Gastroesophageal sphincter (tissue), 4 donors: ENCODE measurements around the gene DISP2. TPM values are rescaled to one million over a fixed set of nuclear protein-coding genes. Genes with fewer than 3 reads are reported as not detected.
A peak's percentile ranks its signal among the peaks of the same experiment; 100 is the strongest.

ENCODE experiments used
- ATAC-seq: fragments of 150-250 bp; one replicate; pipeline ENCODE4 v1.9.1; 2016; ENCODE audit warnings: mild to moderate bottlenecking, moderate library complexity
- H3K27ac ChIP-seq, 4 donors: fragments of 200-600 bp; sonication (generic) in 3 of 4; 1 replicate in 3 of 4; 2 replicates in 1 of 4; pipeline ENCODE4 v1.5.1; 2016 to 2019
- H3K27me3 ChIP-seq: fragments of 200-600 bp; sonication (generic); one replicate; pipeline ENCODE4 v1.5.1; 2019
- H3K36me3 ChIP-seq, 2 donors: fragments of 200-600 bp; sonication (generic); one replicate each; pipeline ENCODE4 v1.5.1; 2019; ENCODE audit warnings: control low read depth in 1 of 2
- H3K4me1 ChIP-seq, 3 donors: fragments of 200-600 bp; sonication (generic); 1 replicate in 2 of 3; 2 replicates in 1 of 3; pipeline ENCODE4 v1.5.1; 2016 to 2019; ENCODE audit warnings: control low read depth in 2 of 3
- H3K4me3 ChIP-seq, 2 donors: fragments of 200-600 bp; sonication (generic); one replicate each; pipeline ENCODE4 v1.5.1; 2019; ENCODE audit warnings: mild to moderate bottlenecking in 1 of 2, moderate library complexity in 1 of 2
- H3K9me3 ChIP-seq, 3 donors: fragments of 200-600 bp; sonication (generic); one replicate each; pipeline ENCODE4 v1.5.1; 2017 to 2019; ENCODE audit warnings: control low read depth in 2 of 3
- EP300 ChIP-seq: sonication (generic); formaldehyde crosslinking; IDR thresholded peaks from one replicate; pipeline ENCODE4 v1.6.1; 2017; ENCODE audit warnings: antibody characterized with exemption, mild to moderate bottlenecking
- POLR2A ChIP-seq, 2 donors: fragments of 450-650 bp; IDR thresholded peaks; one replicate each; pipeline ENCODE4 v1.6.1; 2017; ENCODE audit warnings: antibody characterized with exemption in 2 of 2, mild to moderate bottlenecking in 2 of 2, moderate library complexity in 1 of 2
- POLR2AphosphoS5 ChIP-seq: sonication (generic); formaldehyde crosslinking; IDR thresholded peaks from one replicate; pipeline ENCODE4 v1.6.1; 2017; ENCODE audit warnings: antibody characterized with exemption
- WGBS, 2 donors: methylation state at CpG; one replicate each; pipeline ENCODE4 v1.1.5; 2018; ENCODE audit warnings: low coverage in 1 of 2; 5-methylcytosine and 5-hydroxymethylcytosine counted together
- total RNA-seq, 4 donors: library from RNA; depleted of rRNA; stranded (reverse); fragments of >200 nt; gene quantifications; one replicate each; pipeline ENCODE4 v1.1.0, GENCODE V29; 2016
- TF ChIP-seq, protein P1 (sequence below), 4 experiments: fragments of 200-600 bp in 2 of 4; fragments of 450-650 bp in 2 of 4; sonication (generic) in 1 of 4; IDR thresholded peaks; one replicate each; pipeline ENCODE4 v1.5.1; 2017 to 2019; ENCODE audit warnings: antibody characterized with exemption in 4 of 4, mild to moderate bottlenecking in 2 of 4, moderate library complexity in 2 of 4

DISP2 gene
- total RNA-seq, 4 donors from 2014 or later: 0.07 to 0.19 (median 0.15) TPM

- Histone ChIP-seq H3K27ac (peak overlapping the region in 1 of 4 donors; percentile 98), H3K4me3 (no peak overlapping the region), H3K9me3 (no peaks in the 10 kb centered on the region), H3K27me3 (no peaks in the 10 kb centered on the region), H3K4me1 (peaks cover 0 to 55% (median 25%) of the 10 kb centered on the region in 3 donors), H3K36me3 (no peaks in the 10 kb centered on the region)
- no peak for ATAC-seq
- WGBS, 2 donors: 10% methylated on average over 4 of the region's 15 CpGs; no CpG with 5 or more reads in 1 of the 2 donors
- TF ChIP-seq, protein P1, sequence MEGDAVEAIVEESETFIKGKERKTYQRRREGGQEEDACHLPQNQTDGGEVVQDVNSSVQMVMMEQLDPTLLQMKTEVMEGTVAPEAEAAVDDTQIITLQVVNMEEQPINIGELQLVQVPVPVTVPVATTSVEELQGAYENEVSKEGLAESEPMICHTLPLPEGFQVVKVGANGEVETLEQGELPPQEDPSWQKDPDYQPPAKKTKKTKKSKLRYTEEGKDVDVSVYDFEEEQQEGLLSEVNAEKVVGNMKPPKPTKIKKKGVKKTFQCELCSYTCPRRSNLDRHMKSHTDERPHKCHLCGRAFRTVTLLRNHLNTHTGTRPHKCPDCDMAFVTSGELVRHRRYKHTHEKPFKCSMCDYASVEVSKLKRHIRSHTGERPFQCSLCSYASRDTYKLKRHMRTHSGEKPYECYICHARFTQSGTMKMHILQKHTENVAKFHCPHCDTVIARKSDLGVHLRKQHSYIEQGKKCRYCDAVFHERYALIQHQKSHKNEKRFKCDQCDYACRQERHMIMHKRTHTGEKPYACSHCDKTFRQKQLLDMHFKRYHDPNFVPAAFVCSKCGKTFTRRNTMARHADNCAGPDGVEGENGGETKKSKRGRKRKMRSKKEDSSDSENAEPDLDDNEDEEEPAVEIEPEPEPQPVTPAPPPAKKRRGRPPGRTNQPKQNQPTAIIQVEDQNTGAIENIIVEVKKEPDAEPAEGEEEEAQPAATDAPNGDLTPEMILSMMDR (IDR thresholded peaks at IDR 0.05): peak in 3 of 4 experiments; percentile 77 to 87 (median 79)
- TF ChIP-seq EP300: no peak
Measured at GRCh38 chr15:40344631-40345120, 13.3 kb upstream of the DISP2 start.

- 20 to 72% methylated on average over 1 to 5 of the region's 10 CpGs for WGBS, 2 donors
- Histone ChIP-seq H3K36me3 (no peaks in the 10 kb centered on the region), H3K27me3 (no peaks in the 10 kb centered on the region), H3K4me1 (peaks cover 0 to 48% (median 21%) of the 10 kb centered on the region in 3 donors), H3K27ac (no peak overlapping the region), H3K4me3 (no peak overlapping the region), H3K9me3 (no peaks in the 10 kb centered on the region)
- ATAC-seq: no peak
- TF ChIP-seq POLR2A (IDR thresholded peaks at IDR 0.05): no peak
- no peak for TF ChIP-seq POLR2AphosphoS5
- TF ChIP-seq, protein P1 (IDR thresholded peaks at IDR 0.05): no peak
- TF ChIP-seq EP300: no peak
Measured at GRCh38 chr15:40345225-40345866, 12.7 kb upstream of the DISP2 start.

- no peak for ATAC-seq
- Histone ChIP-seq H3K4me3 (no peak overlapping the region), H3K9me3 (no peaks in the 10 kb centered on the region), H3K4me1 (peaks cover 0 to 41% (median 19%) of the 10 kb centered on the region in 3 donors), H3K27ac (no peak overlapping the region), H3K36me3 (no peaks in the 10 kb centered on the region), H3K27me3 (no peaks in the 10 kb centered on the region)
- TF ChIP-seq POLR2AphosphoS5 (no peak), POLR2A (IDR thresholded peaks at IDR 0.05) (no peak), EP300 (no peak)
- 88% methylated on average over 2 of the region's 6 CpGs; no CpG with 5 or more reads in 1 of the 2 donors for WGBS, 2 donors
Measured at GRCh38 chr15:40345867-40346578, 12.0 kb upstream of the DISP2 start.

DNA sequence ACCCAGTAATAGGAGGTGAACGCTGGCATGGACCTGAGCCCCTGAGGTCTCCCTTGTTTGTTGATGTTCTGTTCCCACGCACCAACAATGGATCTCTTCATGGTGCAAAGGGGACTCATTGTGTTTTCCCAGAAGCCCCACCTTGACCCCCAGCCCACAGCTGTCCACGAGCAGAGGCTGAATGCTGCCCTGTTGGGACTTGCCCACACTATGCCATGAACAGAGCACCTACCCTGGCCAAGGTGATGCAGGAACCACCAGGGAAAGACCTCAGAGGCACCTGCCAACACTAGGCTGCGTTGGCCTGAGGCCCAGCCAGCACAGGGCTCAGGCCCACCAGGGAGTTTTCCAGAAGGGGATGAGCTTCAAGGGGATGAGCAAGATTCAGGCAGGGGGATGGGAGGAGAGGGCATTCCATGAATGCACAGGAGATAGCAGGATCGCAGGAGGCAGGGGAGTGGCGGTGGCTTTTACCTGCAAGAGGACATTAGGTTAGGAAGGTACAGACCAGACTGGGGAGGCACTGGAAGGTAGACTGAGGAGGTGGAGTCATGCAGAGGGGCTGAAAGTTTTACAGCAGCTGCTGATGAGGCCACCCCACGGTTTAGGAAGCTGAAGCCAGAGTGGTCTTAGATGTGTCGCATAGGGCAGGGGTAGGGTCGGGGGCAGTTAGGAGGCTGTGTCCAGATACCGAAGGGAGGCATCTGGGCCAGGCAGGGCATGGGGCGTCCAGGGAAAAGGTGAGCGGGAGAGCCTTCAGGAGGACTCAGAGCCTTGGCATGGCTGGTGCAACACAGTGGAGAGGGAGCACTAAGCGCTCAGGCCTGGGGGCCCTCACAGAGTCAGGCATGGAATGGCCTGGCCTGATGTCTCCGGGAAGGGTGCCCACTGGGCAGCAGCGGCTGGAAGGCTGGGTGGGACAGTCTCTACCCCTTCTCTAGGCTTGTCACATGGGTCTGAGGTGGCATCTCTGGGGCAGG is 11.2 kb upstream of the DISP2 start:
- 88 to 93% methylated on average over 3 to 11 of the region's 15 CpGs for WGBS, 2 donors
- TF ChIP-seq, protein P1 (IDR thresholded peaks at IDR 0.05): no peak
- TF ChIP-seq POLR2A (IDR thresholded peaks at IDR 0.05) (no peak), EP300 (no peak)
- Histone ChIP-seq H3K9me3 (no peaks in the 10 kb centered on the region), H3K4me3 (no peak overlapping the region), H3K36me3 (no peaks in the 10 kb centered on the region), H3K27ac (no peak overlapping the region), H3K4me1 (peaks cover 0 to 33% (median 15%) of the 10 kb centered on the region in 3 donors), H3K27me3 (no peaks in the 10 kb centered on the region)
- ATAC-seq: no peak
